H1 (cell line): ENCODE measurements around the gene MACROD2. TPM values are rescaled to one million over a fixed set of nuclear protein-coding genes. Genes with fewer than 3 reads are reported as not detected.

Source experiments
- CTCF ChIA-PET: fragments of 300-600 bp; sonication (Branson Sonifier 250); formaldehyde crosslinking; loops from one replicate; lab custom pipeline; 2021; ENCODE audit not compliant: partially characterized antibody; lab: Charles Lee
- POLR2A ChIA-PET: fragments of 300-600 bp; sonication (Branson Sonifier 250); formaldehyde crosslinking; loops from one replicate; lab custom pipeline; 2021; ENCODE audit warnings: inconsistent platforms; ENCODE audit not compliant: partially characterized antibody; lab: Charles Lee
- DNase-seq, 2 experiments: peaks; one replicate each; pipeline versions ENCODE4 v3.0.0 to v3.0.0-alpha.2; 2010 to 2022; ENCODE audit warnings: low spot score in 2 of 2, low read depth in 1 of 2, mixed read lengths in 1 of 2
- FAIRE-seq: peaks from 2 replicates; lab custom pipeline; 2011; peaks lifted over from hg19 to GRCh38; lab: Jason Lieb, UNC
- H2AFZ ChIP-seq: 2 replicates; pipeline ENCODE4 v1.8.1; 2012; ENCODE audit warnings: low read length, inconsistent platforms
- H2AK5ac ChIP-seq: 2 replicates; pipeline ENCODE4 v1.6.1; 2013; ENCODE audit warnings: low read depth, low read length
- H2BK120ac ChIP-seq: replicated peaks from 2 replicates; pipeline ENCODE3; 2013; ENCODE audit warnings: low read depth, low read length, inconsistent platforms
- H2BK12ac ChIP-seq: 2 replicates; pipeline ENCODE4 v1.6.1; 2013; ENCODE audit warnings: low read depth, low read length
- H2BK15ac ChIP-seq: 2 replicates; pipeline ENCODE4 v1.6.1; 2013; ENCODE audit warnings: low read length
- H2BK20ac ChIP-seq: 2 replicates; pipeline ENCODE4 v1.6.1; 2013; ENCODE audit warnings: low read length
- H2BK5ac ChIP-seq: 2 replicates; pipeline ENCODE4 v1.6.1; 2013; ENCODE audit warnings: low read depth, low read length
- H3K14ac ChIP-seq: 2 replicates; pipeline ENCODE4 v1.6.1; 2013; ENCODE audit warnings: inconsistent platforms; ENCODE audit not compliant: insufficient read length
- H3K18ac ChIP-seq: 2 replicates; pipeline ENCODE4 v1.6.1; 2013; ENCODE audit warnings: low read length; ENCODE audit errors: extremely low read depth
- H3K23ac ChIP-seq: 2 replicates; pipeline ENCODE4 v1.6.1; 2013; ENCODE audit warnings: inconsistent platforms; ENCODE audit not compliant: insufficient read length
- H3K23me2 ChIP-seq: 2 replicates; pipeline ENCODE4 v1.6.1; 2013; ENCODE audit warnings: low read depth, low read length
- H3K27ac ChIP-seq: 2 replicates; pipeline ENCODE4 v1.6.1; 2011; ENCODE audit warnings: low read depth, low read length, inconsistent platforms
- H3K27me3 ChIP-seq, 4 experiments: replicated peaks in 1 of 4; 1 replicate in 1 of 4; 2 replicates in 3 of 4; pipeline versions ENCODE4 v1.6.1 to v1.8.1; 2011 to 2013; ENCODE audit warnings: low read length in 3 of 4, mild to moderate bottlenecking in 3 of 4, inconsistent platforms in 2 of 4, mixed read lengths in 2 of 4, moderate library complexity in 1 of 4; ENCODE audit not compliant: control insufficient read depth in 3 of 4, insufficient read depth in 3 of 4; ENCODE audit errors: extremely low read depth in 1 of 4
- H3K36me3 ChIP-seq, 4 experiments: 2 replicates each; pipeline versions ENCODE4 v1.6.1 to v1.8.1; 2011 to 2013; ENCODE audit warnings: mild to moderate bottlenecking in 4 of 4, low read length in 3 of 4, moderate library complexity in 2 of 4, control low read depth in 1 of 4, inconsistent platforms in 1 of 4; ENCODE audit not compliant: insufficient read depth in 4 of 4, control insufficient read depth in 2 of 4
- H3K4ac ChIP-seq: replicated peaks from 2 replicates; pipeline ENCODE3; 2013; ENCODE audit warnings: low read length, low read depth, mixed read lengths, inconsistent platforms; ENCODE audit not compliant: insufficient read length
- H3K4me1 ChIP-seq, 4 experiments: replicated peaks in 1 of 4; 1 replicate in 1 of 4; 2 replicates in 3 of 4; pipeline versions ENCODE4 v1.6.1 to v1.8.1; 2011 to 2013; ENCODE audit warnings: low read length in 3 of 4, inconsistent platforms in 2 of 4, mixed read lengths in 1 of 4; ENCODE audit not compliant: insufficient read depth in 4 of 4, control insufficient read depth in 3 of 4
- H3K4me2 ChIP-seq, 2 experiments: 2 replicates each; pipeline versions ENCODE4 v1.6.1 to v1.8.1; 2011 to 2013; ENCODE audit warnings: low read depth in 2 of 2, low read length in 2 of 2, control low read depth in 1 of 2, inconsistent platforms in 1 of 2, mild to moderate bottlenecking in 1 of 2; ENCODE audit not compliant: insufficient read depth in 1 of 2
- H3K4me3 ChIP-seq, 4 experiments: fragments of 200-600, 300-600 bp in 1 of 4; sonication (generic), shearing (Covaris generic), sonication (Bioruptor Twin) in 1 of 4; 2 replicates each; pipeline versions ENCODE4 v1.5.1 to v1.8.1; 2011 to 2016; ENCODE audit warnings: low read length in 4 of 4, low read depth in 3 of 4, control low read depth in 2 of 4, inconsistent platforms in 2 of 4, mild to moderate bottlenecking in 2 of 4, mixed read lengths in 1 of 4, moderate library complexity in 1 of 4; ENCODE audit not compliant: insufficient read depth in 2 of 4; ENCODE audit errors: extremely low read depth in 1 of 4
- H3K56ac ChIP-seq: replicated peaks from 2 replicates; pipeline ENCODE3; 2013; ENCODE audit warnings: low read depth, mild to moderate bottlenecking, mixed read lengths, low read length, inconsistent platforms; ENCODE audit not compliant: insufficient read length
- H3K79me1 ChIP-seq: 2 replicates; pipeline ENCODE4 v1.6.1; 2013; ENCODE audit warnings: low read depth, low read length, control low read depth
- H3K79me2 ChIP-seq, 2 experiments: 2 replicates each; pipeline versions ENCODE4 v1.6.1 to v1.8.1; 2012 to 2013; ENCODE audit warnings: low read length in 2 of 2, mild to moderate bottlenecking in 2 of 2, inconsistent platforms in 1 of 2; ENCODE audit not compliant: insufficient read depth in 2 of 2, control insufficient read depth in 1 of 2
- H3K9ac ChIP-seq, 4 experiments: replicated peaks in 1 of 4; 1 replicate in 1 of 4; 2 replicates in 3 of 4; pipeline versions ENCODE4 v1.6.1 to v1.8.1; 2011 to 2013; ENCODE audit warnings: low read depth in 3 of 4, low read length in 3 of 4, control low read depth in 2 of 4, mild to moderate bottlenecking in 2 of 4, moderate library complexity in 2 of 4, inconsistent platforms in 1 of 4; ENCODE audit errors: extremely low read depth in 1 of 4
- H3K9me3 ChIP-seq, 2 experiments: 2 replicates each; pipeline versions ENCODE4 v1.6.1 to v1.8.1; 2012 to 2013; ENCODE audit warnings: mild to moderate bottlenecking in 2 of 2, moderate library complexity in 2 of 2, control low read depth in 1 of 2, inconsistent platforms in 1 of 2, low read depth in 1 of 2, low read length in 1 of 2, mixed read lengths in 1 of 2; ENCODE audit not compliant: insufficient read depth in 2 of 2
- H4K20me1 ChIP-seq, 2 experiments: replicated peaks in 1 of 2; 2 replicates each; pipeline versions ENCODE3 to v1.8.1; 2011 to 2013; ENCODE audit warnings: inconsistent platforms in 2 of 2, low read length in 2 of 2, mild to moderate bottlenecking in 1 of 2; ENCODE audit not compliant: insufficient read depth in 2 of 2, control insufficient read depth in 1 of 2
- H4K5ac ChIP-seq: 2 replicates; pipeline ENCODE4 v1.6.1; 2013; ENCODE audit warnings: low read length, low read depth, mixed read lengths, inconsistent platforms; ENCODE audit not compliant: insufficient read length
- H4K8ac ChIP-seq: 2 replicates; pipeline ENCODE4 v1.8.0; 2013; ENCODE audit warnings: mild to moderate bottlenecking, moderate library complexity, low read length, inconsistent platforms; ENCODE audit not compliant: insufficient read depth; ENCODE audit errors: extremely low read depth
- H4K91ac ChIP-seq: replicated peaks from 2 replicates; pipeline ENCODE3; 2013; ENCODE audit warnings: low read length, mixed read lengths, inconsistent platforms; ENCODE audit not compliant: insufficient read length
- ASH2L ChIP-seq: fragments of 200-600, 300-600 bp; sonication (generic); IDR thresholded peaks from one replicate; pipeline ENCODE4 v1.7.1; 2017; ENCODE audit warnings: low read length
- BCL11A ChIP-seq, 2 experiments: IDR thresholded peaks; one replicate each; pipeline ENCODE4 v1.6.1; 2011; ENCODE audit warnings: low read depth in 2 of 2, low read length in 2 of 2, mild to moderate bottlenecking in 2 of 2
- CBX8 ChIP-seq: fragments of 300-800, 300-1000 bp; sonication (generic); IDR thresholded peaks from 2 replicates; pipeline ENCODE4 v1.7.1; 2016; ENCODE audit warnings: low read depth, low read length, borderline replicate concordance
- CHD1 ChIP-seq: IDR thresholded peaks from 2 replicates; pipeline ENCODE4 v1.6.1; 2012; ENCODE audit warnings: low read depth, low read length, improper control_type of control experiment
- CHD2 ChIP-seq: IDR thresholded peaks from 2 replicates; pipeline ENCODE4 v1.6.1; 2012; ENCODE audit warnings: low read length, improper control_type of control experiment
- CTBP2 ChIP-seq: IDR thresholded peaks from 2 replicates; pipeline ENCODE4 v1.7.0; 2011; ENCODE audit warnings: borderline replicate concordance, mild to moderate bottlenecking, moderate library complexity, mixed read lengths, low read length; ENCODE audit not compliant: insufficient read depth, insufficient read length
- EP300 ChIP-seq, 2 experiments: IDR thresholded peaks; 1 replicate in 1 of 2; 2 replicates in 1 of 2; pipeline ENCODE4 v1.6.1; 2011 to 2012; ENCODE audit warnings: low read depth in 2 of 2, low read length in 2 of 2, mild to moderate bottlenecking in 2 of 2, borderline replicate concordance in 1 of 2, inconsistent platforms in 1 of 2, moderate library complexity in 1 of 2
- JUN ChIP-seq: IDR thresholded peaks from 2 replicates; pipeline ENCODE4 v1.6.1; 2011; ENCODE audit warnings: low read depth, mild to moderate bottlenecking, improper control_type of control experiment, low read length
- POLR2A ChIP-seq, 2 experiments: IDR thresholded peaks; 1 replicate in 1 of 2; 2 replicates in 1 of 2; pipeline ENCODE4 v1.6.1; 2011; ENCODE audit warnings: low read depth in 2 of 2, low read length in 2 of 2, mild to moderate bottlenecking in 2 of 2; ENCODE audit errors: control extremely low read depth in 1 of 2
- SIRT6 ChIP-seq: IDR thresholded peaks from one replicate; pipeline ENCODE4 v1.7.1; 2012; ENCODE audit warnings: low read length, inconsistent platforms
- TAF1 ChIP-seq: IDR thresholded peaks from 2 replicates; pipeline ENCODE4 v1.6.1; 2011; ENCODE audit warnings: mild to moderate bottlenecking, low read depth, low read length
- TAF7 ChIP-seq: optimal IDR thresholded peaks from 2 replicates; pipeline ENCODE3; 2011; ENCODE audit warnings: low read depth, mild to moderate bottlenecking, inconsistent platforms, low read length, moderate library complexity, borderline replicate concordance
- TBP ChIP-seq: IDR thresholded peaks from 2 replicates; pipeline ENCODE4 v1.6.1; 2011; ENCODE audit warnings: low read depth, low read length, improper control_type of control experiment
- WGBS, 2 experiments: shearing (Covaris generic) in 1 of 2; methylation state at CpG; one replicate each; pipeline versions ENCODE4 v1.1.6 to v1.1.7; 2013 to 2015; ENCODE audit warnings: low lambda C conversion rate in 2 of 2, mixed read lengths in 2 of 2, inconsistent platforms in 1 of 2, low coverage in 1 of 2, missing lambda C conversion rate in 1 of 2; ENCODE audit not compliant: insufficient replicate concordance in 2 of 2, insufficient coverage in 1 of 2, insufficient read length in 1 of 2; ENCODE audit errors: extremely low coverage in 1 of 2, missing lambda C conversion rate in 1 of 2; 5-methylcytosine and 5-hydroxymethylcytosine counted together
- polyA plus RNA-seq, 7 experiments: library from polyadenylated mRNA; depleted of rRNA in 3 of 7; stranded (reverse) in 5 of 7; unstranded in 2 of 7; fragments of >200 nt in 5 of 7; fragments of 200-250 nt in 2 of 7; gene quantifications; 1 replicate in 5 of 7; 2 replicates in 1 of 7; 4 replicates in 1 of 7; pipeline versions ENCODE4 v1.2.1 to v1.2.3, GENCODE V29; 2011 to 2013; ENCODE audit warnings: missing spikeins in 2 of 7, mixed read lengths in 2 of 7
- total RNA-seq: library from RNA; stranded (reverse); fragmentation: NEBNext Ultra II Directional; extraction: Animal tissue kit (Norgen Biotek cat#: 25700); gene quantifications from 2 replicates; pipeline ENCODE4 v1.2.1, GENCODE V29; 2021
- TF ChIP-seq, protein P1 (sequence below): IDR thresholded peaks from 2 replicates; pipeline ENCODE4 v1.6.1; 2011; ENCODE audit warnings: low read depth, mild to moderate bottlenecking, low read length; ENCODE audit not compliant: insufficient read depth

The MACROD2 gene
- total and polyA plus RNA-seq, 2 of the 8 experiments (the other 6 are each of a cell fraction or from before 2014, with no cell fraction given): 0.70 to 3.9 TPM

DNA sequence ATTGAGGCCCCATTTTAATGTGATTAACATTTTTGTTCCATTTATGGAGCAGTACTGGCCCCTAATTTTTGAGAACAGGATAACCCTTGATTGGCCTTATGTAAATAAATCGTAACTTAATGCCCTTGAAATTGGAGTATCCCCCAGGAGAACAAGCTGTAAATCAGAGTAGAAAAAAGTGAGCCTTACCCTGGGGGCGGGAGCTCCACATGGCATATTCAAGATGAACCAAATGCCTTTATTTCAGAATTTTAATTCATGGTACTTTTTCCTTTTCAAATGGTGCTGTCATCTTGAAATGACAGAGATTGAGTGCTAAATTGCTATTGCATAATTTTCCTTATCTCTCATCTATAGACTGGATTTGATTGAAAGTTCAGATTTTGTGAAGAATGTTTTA is 1151.6 kb downstream of the MACROD2 start (continued):
- no peak for TF ChIP-seq JUN

DNA sequence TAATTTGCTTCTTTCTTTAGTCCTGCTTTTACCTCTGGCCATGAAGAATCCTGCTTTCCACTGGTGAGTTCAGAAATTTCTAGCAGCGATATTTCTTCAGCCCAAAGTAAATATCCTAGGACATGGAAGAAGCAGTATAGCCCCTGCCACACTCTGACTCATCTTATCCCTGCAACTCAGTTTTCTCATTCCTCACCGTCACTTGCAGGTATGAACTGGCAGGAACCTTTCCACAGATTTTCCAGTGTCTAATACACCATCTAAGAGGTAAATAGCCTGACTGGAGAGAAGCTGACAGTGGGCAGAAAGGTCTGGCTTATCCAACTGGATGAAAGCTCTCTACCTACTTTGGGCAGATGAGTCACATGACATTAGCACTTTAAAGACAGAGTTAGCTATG is 1158.8 kb downstream of the MACROD2 start:
- H3K27ac ChIP-seq: no peak overlapping the region
- TF ChIP-seq CTBP2: no peak
- no peak for TF ChIP-seq SIRT6
- TF ChIP-seq TAF7: no peak
- TF ChIP-seq, protein P1, sequence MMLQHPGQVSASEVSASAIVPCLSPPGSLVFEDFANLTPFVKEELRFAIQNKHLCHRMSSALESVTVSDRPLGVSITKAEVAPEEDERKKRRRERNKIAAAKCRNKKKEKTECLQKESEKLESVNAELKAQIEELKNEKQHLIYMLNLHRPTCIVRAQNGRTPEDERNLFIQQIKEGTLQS: no peak
- no peak for TF ChIP-seq POLR2A (IDR thresholded peaks at IDR 0.05; ENCODE audit: control extremely low read depth in 1 of 2, low read depth in 2 of 2, low read length in 2 of 2)
- no peak for TF ChIP-seq EP300 (IDR thresholded peaks at IDR 0.05; ENCODE audit: borderline replicate concordance in 1 of 2, low read depth in 2 of 2, low read length in 2 of 2)
- no peak for TF ChIP-seq CHD1
- TF ChIP-seq ASH2L: no peak
- TF ChIP-seq CBX8: no peak
- TF ChIP-seq CHD2: no peak
- no peak for TF ChIP-seq TAF1
- TF ChIP-seq BCL11A (IDR thresholded peaks at IDR 0.05; ENCODE audit: low read depth in 2 of 2, low read length in 2 of 2): no peak
- TF ChIP-seq TBP: no peak

More for the DNA sequence above, 1158.8 kb downstream of the MACROD2 start:
- Histone ChIP-seq H3K36me3 (no peaks in the 10 kb centered on the region), H2BK15ac (no peak overlapping the region), H2AFZ (no peak overlapping the region), H3K4me1 (no peaks in the 10 kb centered on the region), H3K4me3 (no peak overlapping the region), H2BK20ac (no peak overlapping the region), H3K4ac (no peak overlapping the region), H3K18ac (no peak overlapping the region), H3K4me2 (no peak overlapping the region), H2BK5ac (no peak overlapping the region), H3K79me1 (no peaks in the 10 kb centered on the region), H4K91ac (no peak overlapping the region), H3K23ac (no peak overlapping the region), H2AK5ac (no peak overlapping the region), H2BK12ac (no peak overlapping the region), H3K14ac (no peak overlapping the region), H4K20me1 (no peaks in the 10 kb centered on the region), H4K5ac (no peak overlapping the region), H3K27me3 (no peaks in the 10 kb centered on the region), H2BK120ac (no peak overlapping the region), H3K79me2 (no peaks in the 10 kb centered on the region), H3K23me2 (no peaks in the 10 kb centered on the region), H3K9ac (no peak overlapping the region), H4K8ac (no peak overlapping the region), H3K56ac (no peak overlapping the region), H3K9me3 (peaks cover 5 to 12% of the 10 kb centered on the region in 2 experiments; a peak in 2 of 4 replicates)
- ChIA-PET POLR2A (no interaction called here), CTCF (no interaction called here)
- WGBS, 2 experiments: 93% methylated on average over 2 of the region's 2 CpGs; no CpG with 5 or more reads in 1 of the 2 experiments
- FAIRE-seq (no peak), DNase-seq (no peak)
